ENCODE data around the gene STK11. TPM values are rescaled to one million over a fixed set of nuclear protein-coding genes. Genes with fewer than 3 reads are reported as not detected.

The STK11 gene
- total RNA-seq, 4 donors from 2014 or later: 60.2 to 83.4 (median 71.1) TPM

GRCh38 chr19:1218751-1219567 is 13.4 kb downstream of the STK11 start:
- 86 to 95% methylated on average over 20 to 35 of the region's 37 CpGs for WGBS, 2 donors
- Histone ChIP-seq H3K27me3 (no peaks in the 10 kb centered on the region), H3K36me3 (peaks cover 35 to 36% of the 10 kb centered on the region in 2 donors), H3K4me3 (replicated peaks in 1 of 3) (no peak overlapping the region), H3K9me3 (no peaks in the 10 kb centered on the region), H3K4me1 (peaks cover 21 to 40% of the 10 kb centered on the region in 2 donors), H3K27ac (peak overlapping the region in 2 of 3 donors; percentile 28 to 39)
- intact Hi-C loops (cut with DNase I): no loop called here
- no peak for DNase-seq
- TF ChIP-seq POLR2A (IDR thresholded peaks at IDR 0.05) (no peak), CTCF (IDR thresholded peaks at IDR 0.05) (no peak)

DNA sequence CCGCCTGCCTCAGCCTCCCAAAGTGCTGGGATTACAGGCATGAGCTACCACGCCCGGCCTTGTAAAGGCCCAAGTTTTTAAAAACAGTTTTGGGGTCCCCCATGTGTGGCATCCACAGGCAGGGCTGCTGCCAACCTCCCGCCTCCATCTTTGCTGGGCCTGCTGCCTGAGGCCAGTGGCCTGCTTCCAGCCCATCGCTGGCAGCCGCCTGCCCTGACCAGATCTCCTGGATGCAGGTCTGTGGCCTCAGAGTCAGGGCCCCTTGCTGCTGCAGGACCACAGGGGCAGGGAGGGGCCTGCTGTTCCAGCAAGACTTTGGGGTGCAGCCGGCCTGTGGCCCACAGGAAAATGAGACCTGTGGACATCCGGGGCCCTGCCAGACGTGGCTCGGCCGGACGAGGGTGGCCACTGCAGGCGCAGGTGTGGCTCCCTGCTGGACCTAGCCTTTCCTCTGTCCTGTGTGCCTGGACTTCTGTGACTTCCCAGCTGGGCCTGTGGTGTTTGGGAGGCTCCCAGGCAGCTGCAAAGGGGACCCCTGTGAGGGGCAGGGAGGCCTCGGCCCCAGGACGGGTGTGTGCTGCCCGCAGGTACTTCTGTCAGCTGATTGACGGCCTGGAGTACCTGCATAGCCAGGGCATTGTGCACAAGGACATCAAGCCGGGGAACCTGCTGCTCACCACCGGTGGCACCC is 14.4 kb downstream of the STK11 start:
- intact Hi-C loops (cut with DNase I): no loop called here
- Histone ChIP-seq H3K9me3 (no peaks in the 10 kb centered on the region), H3K4me3 (replicated peaks in 1 of 3) (no peak overlapping the region), H3K27ac (no peak overlapping the region), H3K36me3 (peaks cover 40 to 43% of the 10 kb centered on the region in 2 donors), H3K4me1 (peaks cover 12 to 30% of the 10 kb centered on the region in 2 donors), H3K27me3 (no peaks in the 10 kb centered on the region)
- no peak for TF ChIP-seq CTCF (IDR thresholded peaks at IDR 0.05)
- TF ChIP-seq POLR2A (IDR thresholded peaks at IDR 0.05): no peak
- no peak for DNase-seq
- WGBS, 2 donors: 91 to 94% methylated on average over 10 to 16 of the region's 19 CpGs

DNA sequence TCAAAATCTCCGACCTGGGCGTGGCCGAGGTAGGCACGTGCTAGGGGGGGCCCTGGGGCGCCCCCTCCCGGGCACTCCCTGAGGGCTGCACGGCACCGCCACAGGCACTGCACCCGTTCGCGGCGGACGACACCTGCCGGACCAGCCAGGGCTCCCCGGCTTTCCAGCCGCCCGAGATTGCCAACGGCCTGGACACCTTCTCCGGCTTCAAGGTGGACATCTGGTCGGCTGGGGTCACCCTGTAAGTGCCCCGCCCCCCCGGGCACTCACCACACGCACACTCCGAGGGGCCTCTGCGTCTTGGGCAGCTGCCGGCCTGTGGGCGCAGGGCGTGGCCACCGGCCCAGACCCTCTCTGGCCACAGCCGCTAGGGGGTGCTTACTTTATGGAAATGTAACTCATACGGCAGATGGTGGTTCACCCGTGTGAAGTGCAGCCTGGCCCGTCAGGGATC is 14.9 kb downstream of the STK11 start:
- peaks cover 6 to 24% of the 10 kb centered on the region in 2 donors for H3K4me1 ChIP-seq
- no peak overlapping the region for H3K4me3 ChIP-seq (replicated peaks in 1 of 3)
- peaks cover 40 to 43% of the 10 kb centered on the region in 2 donors for H3K36me3 ChIP-seq
- no peak for TF ChIP-seq CTCF (IDR thresholded peaks at IDR 0.05)
- no peak for TF ChIP-seq POLR2A (IDR thresholded peaks at IDR 0.05)
- intact Hi-C loops (cut with DNase I): no loop called here
- H3K9me3 ChIP-seq: no peaks in the 10 kb centered on the region
- DNase-seq: no peak
- H3K27ac ChIP-seq: no peak overlapping the region
- 92 to 100% methylated on average over 2 to 7 of the region's 33 CpGs for WGBS, 2 donors
- H3K27me3 ChIP-seq: no peaks in the 10 kb centered on the region

- H3K27ac ChIP-seq: no peak overlapping the region
- DNase-seq: peak; percentile 30 to 44
- 78 to 89% methylated on average over 18 to 35 of the region's 38 CpGs for WGBS, 2 donors
- TF ChIP-seq POLR2A (IDR thresholded peaks at IDR 0.05) (no peak), CTCF (IDR thresholded peaks at IDR 0.05) (peak in 5 of 6 experiments; percentile 18 to 55 (median 25))
- intact Hi-C loops (cut with DNase I): no loop called here
- peaks cover 40 to 49% of the 10 kb centered on the region in 2 donors for H3K36me3 ChIP-seq
- no peak overlapping the region for H3K4me3 ChIP-seq (replicated peaks in 1 of 3)
- no peaks in the 10 kb centered on the region for H3K9me3 ChIP-seq
- H3K4me1 ChIP-seq: peaks cover 0 to 17% of the 10 kb centered on the region in 2 donors
- no peaks in the 10 kb centered on the region for H3K27me3 ChIP-seq
Measured at GRCh38 chr19:1220976-1221903, 15.7 kb downstream of the STK11 start.

All from thyroid gland (tissue), 4 donors.